Mucosa of gallbladder (tissue), 1 donor: ENCODE measurements around the gene DDX1. TPM values are rescaled to one million over a fixed set of nuclear protein-coding genes. Genes with fewer than 3 reads are reported as not detected.
A peak's percentile ranks its signal among the peaks of the same experiment; 100 is the strongest.

Experiments
- DNase-seq: peaks from one replicate; pipeline ENCODE4 v3.0.0-alpha.2; 2020; ENCODE audit warnings: low spot score
- total RNA-seq: library from RNA; stranded (reverse); gene quantifications from one replicate; pipeline ENCODE4 v1.2.1, GENCODE V29; 2021
- donor health status: DM: no; HTN: no; CAD: no.

The DDX1 gene
- total RNA-seq, 1 donor from 2014 or later, result 69.1 TPM

DNA sequence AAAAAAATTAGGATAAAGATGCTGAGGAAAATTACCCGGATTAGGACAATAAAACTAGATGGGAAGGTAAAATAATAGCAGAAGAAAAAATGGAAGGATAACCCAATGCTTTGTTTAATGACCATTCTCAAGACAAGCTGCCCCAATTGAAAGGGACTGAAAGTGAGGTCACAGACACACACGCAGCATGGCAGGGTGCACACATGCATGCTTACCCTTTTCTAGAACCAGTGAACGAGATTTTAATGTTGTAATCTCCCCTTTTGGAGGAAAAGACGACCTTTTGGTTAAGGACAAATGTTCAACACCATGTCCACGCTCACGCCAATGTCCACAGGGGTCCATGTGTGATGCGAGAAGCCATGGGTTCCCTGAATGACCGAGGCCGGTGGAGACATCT is 70.9 kb downstream of the DDX1 start:
- no peak for DNase-seq

DNA sequence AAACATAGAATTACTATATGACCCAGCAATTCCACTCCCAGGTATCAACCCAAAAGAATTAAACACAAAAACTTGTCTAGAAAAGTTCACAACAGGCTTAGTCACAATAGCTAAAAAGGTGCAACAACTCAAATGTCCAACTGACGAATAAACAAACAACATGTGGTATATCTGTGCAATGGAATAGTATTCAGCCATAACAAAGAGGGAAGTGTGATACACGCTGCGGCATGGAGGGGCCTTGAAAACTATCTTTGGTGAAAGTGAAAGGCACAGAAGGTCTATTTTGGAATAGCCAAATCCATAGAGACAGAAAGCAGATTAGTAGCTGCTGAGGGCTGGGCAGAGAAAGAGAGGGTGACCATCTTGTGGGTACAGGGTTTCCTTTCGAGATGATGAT is 72.1 kb downstream of the DDX1 start:
- no peak for DNase-seq

DNA sequence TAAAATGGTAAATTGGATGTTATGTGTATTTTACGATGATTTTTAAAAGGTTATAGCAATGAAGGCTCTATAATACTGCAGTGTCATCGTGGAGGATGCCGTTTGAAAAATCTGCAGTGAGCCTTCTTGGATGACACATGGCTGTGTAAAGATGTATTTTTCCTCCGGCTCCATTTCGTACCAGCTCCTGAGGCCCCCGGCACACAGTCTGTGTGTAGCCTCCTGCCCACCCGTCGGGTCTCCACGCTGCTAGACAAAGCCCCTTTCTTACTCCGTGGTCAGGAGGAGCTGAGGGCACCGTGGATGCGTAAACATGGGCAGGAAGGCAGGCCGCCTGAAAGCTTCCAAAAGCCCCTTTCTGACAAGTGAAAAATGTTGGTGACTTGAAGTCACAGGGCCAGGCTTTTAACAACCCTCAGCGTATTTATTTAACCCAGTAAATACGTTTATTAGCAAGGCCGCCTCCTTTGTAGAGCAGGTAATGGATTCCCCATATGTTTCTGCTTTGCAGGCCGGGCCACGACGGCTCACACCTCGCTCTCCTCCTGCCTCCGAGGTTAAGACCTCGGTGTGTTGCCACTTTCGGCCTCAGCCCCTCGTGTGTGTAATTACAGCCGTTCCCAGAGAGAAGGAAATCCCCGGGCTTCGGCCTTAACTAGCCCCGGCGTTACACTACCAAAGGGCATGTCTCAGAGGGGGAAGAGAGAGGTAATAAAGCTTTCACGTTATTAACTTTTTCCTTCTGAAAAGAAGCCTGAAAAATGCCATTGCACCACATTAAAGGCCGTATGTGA is 72.8 kb downstream of the DDX1 start:
- DNase-seq, result no peak

DNA sequence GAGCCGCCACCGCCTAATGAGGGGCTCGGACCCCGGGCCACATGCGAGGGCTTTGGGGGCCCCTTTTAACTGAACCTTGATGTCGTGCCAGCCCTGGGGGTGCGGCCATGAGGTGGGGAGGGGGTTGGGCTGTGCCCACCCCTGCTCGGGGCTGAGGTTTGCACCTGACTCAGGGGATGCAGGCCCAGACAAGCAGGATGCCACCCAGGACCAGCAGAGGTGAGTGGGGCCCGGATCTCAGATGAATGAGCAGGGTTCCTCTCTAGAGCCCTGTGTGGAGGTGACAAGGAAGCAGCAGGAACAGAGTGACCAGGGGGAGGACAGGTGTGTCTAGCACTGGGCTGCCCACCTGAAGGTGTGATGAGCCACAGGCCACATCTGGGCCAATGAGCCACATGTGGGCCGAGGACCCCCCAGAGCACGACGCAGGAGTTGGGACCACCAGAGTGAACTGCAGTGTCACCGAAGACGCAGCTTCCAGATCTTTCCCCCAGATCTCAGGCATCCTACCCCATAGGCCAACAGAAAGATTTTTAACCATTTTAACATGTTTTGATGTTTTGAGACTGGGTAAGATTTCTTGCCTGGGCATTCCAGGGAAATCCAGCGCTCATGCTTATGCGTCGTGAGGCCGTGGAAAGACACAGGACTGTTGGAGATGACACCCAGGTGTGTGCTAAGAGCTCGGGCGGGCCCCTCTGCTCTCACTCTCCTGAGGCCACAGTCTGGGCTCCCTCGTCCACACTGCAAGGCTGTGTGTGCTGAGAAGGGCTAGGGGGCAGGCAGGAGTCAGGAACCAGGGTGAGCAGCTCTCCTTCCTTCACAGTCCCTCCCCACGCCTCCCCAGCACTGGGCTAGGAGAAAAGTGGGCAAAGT is 73.6 kb downstream of the DDX1 start:
- no peak for DNase-seq

DNA sequence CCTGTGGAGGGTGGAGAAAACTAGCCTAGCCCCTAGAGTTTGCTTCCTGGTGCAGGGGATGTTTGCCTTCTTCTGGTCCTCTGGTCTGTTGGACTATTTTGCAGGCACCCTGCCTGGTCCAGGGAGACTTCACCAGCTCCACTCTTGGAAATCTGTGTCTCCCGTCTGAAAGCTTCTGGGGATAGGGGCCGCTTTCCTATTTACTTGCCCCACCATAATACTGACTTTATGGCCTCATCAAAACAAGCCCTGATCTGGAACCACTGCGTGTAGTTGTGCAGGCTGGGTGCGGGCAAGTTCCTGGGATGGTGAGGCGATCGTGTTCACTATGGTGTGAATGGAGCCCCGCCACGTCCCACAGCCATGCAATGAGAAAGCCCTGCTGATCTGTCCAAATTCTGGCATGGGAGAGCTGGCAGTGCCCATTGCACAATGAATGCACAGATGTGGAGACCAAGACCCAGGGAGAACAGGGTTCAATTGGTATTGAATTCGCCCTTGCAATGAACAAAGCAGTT is 74.3 kb downstream of the DDX1 start:
- DNase-seq, result no peak

DNA sequence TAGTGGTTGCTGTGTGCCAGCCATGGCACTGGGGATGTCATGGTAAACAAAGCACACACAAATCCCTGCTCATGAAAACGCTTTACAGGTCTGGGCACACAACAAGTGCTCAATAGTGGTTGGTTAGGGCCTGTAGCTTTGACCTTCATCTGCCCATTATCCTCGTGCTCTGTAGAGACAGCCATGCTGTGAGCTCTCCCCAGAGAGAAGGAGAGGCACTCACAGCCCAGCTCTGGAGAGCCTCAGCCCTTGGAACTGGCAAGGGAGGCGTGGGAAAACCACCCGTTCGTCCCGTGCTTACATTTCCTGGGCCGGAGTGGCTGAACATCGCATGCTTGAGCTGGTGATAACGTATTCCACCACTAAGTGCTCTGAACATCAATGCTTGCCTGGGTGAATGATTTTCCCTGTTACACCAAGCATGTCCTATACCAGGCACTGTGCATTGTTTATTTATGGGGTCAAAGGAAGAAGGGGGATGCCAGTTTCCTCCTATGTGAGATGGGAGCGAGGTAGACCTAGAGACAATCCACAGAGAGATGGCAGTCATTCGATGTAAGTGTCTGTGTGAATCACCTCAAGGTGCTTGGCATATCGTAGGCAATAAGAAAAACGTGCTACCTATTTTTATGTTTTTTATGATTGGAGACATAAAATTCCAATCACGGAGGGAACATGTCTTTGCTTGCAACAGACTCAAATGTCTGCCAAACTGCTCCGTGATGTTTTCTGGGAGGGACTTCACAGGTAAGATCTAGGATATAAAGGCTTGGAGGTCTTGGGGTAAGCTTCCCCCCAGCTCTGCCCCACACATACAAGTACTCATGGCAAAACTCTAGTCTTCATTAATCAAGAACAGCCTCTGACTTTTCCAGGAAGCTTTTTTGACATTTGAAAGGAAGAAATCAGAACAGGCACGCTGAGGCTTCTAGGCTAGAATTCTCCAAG is 75.5 kb downstream of the DDX1 start:
- DNase-seq, result no peak

DNA sequence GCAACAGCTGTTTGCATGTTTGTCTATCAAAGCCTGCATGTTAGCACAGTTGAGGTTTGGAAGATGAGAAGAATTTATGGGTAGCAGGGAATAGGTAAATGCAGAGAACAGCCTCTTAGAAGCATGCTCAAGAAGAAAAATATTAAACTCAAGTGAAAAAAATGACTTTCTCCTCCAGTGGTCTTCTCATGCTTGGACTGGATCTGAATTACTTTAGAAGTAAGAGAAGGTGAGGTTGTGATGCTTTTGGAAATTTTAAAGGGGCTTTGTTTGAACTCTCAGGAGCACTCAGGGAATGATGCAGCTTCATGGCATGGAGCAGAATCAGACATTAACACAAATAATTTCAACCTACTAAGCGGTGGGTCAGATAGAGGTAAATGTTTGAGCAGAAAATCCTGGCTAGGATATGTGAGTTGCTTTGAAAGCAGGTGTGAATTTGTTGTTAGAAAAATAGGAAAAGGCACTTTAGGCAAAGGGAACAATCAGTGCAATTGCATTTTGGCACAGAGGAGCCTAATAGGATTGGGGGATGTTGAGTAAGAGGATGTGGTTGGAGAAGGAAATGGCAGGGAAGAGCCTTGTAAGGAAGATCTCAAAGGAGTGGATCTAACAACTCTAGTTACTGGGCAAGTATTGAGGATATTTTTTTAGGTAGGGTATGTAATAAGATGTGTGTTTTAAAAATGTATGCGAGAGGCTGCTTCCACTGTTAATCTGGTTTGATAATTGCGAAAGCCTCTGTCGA is 76.3 kb downstream of the DDX1 start:
- DNase-seq, result no peak

DNA sequence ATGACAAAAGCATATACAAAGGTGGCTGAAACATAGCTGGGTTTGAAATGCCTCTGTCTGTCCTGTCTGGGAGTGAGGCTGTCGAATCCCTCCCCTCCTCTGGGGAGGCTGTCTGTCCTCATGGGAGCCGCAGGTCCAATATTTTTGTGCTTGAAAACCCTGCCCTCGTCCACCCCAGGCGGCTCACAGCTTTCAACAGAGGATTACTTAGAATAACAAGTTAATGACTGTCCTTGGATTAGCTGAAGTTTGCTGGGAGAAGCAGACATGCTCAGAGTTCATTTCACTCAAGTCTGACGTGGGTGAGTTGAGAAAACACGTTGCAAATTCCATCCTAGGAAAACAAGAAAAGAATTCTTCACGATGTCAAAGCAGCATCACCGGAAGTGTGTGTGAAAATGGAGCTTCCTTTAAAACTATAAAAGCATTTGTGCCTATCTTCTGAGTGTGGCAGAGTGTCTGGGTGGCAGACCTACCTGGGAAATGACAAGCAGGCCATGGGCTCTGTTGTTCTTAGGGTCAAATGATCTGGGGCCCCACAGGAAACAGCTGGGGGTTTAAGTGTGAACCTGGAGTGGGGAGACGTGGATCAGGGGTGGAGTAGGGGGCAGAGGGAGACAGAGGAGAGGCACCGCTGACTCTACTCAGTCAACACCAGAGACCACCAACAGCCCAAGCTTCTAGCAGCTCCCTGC is 77.1 kb downstream of the DDX1 start:
- DNase-seq, result no peak

DNA sequence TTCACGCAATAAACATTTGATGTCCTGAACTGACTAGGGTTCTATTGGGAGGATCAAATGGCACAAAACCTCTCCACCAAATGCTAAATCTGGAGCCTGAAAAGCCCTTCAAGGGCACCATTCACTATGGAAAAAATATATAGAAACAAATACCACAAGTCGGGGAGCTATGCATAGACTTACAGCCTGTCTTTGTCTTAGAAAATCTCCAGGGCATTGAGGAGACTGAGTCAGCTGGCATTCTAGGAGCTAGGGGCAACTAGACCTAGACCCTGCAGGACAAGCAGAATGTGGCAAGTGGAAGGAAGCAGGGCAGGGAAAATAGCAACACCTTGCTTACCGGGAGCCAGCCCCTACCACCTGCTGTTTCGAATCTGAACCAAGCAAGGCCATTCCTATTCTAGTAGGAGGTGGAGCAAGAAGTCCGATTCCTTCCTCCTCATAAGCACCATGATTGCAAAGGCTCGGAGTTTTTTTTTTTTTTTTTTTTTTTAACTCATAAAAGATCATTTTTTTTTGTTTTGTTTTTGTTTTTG is 77.8 kb downstream of the DDX1 start:
- DNase-seq, result no peak

DNA sequence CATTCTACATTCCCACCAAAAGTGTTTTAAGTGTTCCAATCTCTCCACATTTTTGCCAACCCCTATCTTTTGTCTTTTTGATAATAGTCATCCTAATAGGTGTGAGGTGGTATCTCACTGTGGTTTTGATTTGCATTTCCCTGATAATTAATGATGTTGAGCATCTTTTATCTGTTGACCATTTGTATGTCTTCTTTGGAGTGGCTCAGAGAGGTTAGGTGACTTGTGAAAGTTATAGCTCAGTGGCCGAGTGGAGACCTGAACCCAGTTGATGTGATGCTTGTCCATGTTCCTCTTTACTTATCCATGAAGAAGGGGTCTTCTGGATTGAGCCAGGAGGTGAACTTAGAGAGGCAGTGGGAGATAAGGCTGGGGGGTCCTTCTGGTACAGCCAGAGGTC is 78.8 kb downstream of the DDX1 start:
- no peak for DNase-seq

DNA sequence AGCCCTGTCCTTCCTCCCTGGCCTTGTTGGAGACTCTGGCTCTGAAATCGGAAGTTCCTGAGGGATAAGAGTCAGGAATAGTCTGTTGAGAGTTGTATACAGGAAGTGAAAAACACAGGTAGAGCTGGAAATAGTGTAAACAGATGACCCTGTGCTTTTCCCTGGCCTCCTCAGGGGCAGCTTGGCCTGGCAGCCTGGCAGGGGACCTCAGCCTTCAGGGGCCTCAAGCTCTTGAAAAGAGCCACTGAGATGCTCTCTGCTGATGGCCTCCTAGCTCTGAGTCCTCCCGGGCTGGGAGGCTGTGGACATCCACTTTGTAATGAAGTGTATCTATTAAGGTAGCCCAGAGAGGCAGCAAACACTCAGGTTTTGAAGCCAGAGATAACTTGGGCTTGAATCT is 79.3 kb downstream of the DDX1 start:
- DNase-seq, result no peak

DNA sequence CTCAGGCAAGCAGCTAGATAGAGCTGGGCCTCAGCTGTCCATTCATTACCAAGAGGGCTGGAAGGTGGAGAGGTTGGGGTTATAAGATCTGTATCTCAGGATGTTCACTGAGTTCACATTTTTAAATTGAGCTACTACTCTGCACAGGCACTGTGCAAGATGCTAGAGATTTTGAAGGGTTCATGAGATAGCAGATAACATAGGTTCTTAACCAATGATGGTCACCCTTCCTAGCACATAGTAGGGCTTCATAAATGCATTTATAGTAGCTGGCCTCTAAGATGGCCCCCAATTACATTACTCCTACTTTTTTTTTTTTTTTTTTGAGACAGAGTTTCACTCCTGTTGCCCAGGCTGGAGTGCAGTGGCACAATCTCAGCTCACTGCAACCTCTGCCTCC is 79.7 kb downstream of the DDX1 start:
- DNase-seq, result no peak

DNA sequence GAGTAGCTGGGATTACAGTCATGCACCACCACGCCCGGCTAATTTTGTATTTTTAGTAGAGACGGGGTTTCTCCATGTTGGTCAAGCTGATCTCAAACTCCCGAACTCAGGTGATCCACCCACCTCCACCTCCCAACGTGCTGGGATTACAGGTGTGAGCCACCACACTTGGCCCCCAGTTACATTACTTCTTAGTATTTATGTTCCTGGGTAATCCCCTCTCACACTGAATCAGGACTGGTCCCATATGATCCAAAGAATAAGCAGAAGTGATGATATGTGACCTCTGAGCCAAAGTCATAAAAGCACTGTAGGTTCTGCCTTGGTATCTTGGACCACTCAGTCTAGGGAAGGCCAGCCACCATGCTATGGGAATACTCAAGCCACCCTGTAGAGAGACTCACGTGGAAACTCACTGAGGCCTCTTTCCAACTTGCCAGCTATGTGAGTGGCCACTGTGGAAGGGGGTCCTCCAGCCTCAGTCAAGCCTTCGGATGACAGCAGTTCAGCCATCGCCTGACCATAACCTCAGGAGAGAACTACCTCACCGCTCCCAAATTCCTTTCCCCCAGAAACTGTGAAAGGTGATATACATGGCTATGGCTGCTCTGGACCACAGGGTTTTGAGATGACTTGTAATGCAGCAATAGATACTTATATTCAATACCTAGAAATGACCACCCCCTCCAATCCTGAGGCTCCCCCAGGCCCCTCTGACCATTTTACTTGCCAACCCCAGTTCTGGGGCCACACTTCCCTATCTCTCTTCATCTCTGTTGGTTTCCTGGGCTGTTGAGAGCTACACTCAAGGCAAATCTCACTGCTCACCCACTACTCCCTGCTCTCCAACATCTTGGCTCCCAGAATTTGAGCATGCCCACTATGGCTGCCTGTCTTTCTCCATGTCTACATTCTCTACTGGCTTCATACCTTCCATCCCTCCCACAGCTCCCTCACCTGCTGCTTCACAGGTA is 80.5 kb downstream of the DDX1 start:
- no peak for DNase-seq

DNA sequence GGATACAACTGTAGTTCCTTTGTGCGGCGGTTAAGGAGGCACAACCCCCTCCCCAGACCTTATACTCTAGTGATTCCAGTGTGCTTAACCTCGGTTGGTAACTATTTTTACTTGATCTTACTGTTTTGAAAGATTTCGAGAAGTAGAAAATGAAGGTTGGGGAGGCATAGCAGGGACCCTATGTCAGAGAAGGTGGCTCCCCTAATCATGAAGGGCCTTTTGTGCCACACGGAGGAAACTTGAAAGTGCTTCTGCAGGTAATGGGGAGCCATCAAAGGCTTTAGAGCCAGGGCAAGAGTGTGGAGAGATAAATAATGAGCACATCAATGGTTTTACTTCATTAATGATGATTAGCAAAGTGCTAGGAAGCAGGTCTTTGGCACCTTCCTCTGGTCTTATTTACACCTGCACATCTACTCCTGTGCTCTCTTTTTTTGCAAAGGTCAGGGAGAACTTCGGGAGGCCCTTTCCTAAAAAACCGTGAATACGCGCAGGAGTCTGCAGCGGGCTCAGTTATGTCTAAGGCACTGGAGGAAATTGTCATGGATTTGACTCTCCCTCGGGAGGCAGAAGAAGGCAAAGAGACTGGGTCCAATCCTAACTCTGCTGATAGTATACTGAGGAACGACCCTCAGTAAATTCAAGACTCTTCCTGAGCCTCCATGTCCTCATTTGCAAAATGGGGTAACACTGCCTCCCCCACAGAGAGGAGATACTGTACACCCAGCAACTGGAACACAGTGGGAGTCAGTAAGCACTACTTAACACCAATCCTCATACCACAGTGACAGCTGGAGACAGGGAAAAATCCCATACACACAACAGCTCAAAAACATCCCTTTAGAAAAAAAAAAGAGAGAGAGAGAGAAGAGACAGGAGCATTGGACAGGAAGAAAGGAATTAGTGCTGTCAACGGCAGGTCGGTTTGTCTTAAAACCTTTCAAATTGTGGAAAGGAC is 81.6 kb downstream of the DDX1 start:
- no peak for DNase-seq

DNA sequence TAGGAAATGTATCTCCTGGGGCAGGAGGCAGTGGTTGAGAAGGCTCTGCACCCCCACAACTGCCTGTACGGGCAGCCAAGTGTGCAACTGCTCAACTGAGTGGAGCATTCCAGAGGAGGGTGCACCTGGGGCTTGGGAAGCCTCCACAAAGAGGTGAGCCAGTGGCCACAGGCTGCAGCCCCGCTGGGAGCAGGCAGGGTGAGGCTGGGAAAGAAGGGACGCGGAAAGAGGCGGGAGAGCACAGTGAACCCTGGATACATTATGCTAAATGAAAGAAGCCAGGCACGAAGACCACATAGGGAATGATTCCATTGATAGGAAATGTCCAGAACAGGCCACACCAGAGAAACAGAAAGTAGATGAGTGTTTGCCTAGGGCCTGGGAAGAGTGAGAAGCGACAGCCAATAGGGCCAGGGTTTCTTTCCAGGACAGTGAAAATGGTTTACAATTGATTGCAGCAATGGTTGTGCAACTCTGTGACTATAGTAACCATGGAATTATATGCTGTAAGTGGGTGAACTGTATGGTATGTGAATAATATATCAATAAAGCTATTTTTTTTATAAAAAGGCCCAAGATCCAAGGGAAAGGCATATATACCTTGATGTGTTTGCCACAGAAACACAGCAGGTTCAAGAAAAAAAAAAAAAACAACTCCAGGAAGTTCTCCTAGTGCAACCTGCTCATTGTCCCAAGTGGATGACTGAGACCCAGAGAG is 82.4 kb downstream of the DDX1 start:
- no peak for DNase-seq

DNA sequence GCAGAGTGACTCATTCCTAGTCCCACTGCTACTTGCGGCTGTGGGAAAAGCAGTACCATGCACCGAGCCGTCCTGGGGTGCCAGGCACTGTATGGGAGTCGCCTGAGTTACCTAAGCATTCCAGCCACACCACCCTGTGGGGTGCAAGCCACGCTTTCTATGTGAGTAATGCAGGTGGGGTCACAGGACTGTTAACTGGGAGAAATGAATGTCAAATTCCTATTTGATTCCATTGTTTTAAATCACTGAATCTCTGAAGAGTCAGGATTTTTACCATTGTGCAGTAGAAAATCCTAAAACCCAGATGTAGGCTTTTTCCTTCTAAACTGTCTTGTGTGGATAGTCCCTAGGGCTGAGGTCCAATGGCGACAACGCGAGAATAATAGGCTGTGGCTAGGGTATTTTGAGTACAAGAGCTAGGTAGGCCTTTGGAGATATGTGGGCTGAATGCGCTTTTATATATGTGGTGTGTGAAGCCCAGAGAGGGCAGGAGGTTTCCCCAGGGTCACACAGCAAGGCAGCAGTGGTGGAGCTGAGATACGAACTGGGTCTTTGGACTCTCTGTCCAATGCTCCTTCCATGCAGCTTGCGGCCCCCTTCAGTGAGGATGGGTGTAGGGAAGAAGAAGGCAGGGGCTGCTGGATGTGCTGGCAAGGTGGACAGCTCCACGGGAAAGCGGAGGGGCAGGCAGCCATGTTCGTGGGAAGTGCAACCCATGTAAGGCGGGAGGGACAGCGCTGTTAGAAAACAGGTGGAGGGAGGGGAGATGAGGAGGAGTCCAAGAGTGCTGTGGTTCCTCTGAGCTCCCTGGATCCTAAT is 83.2 kb downstream of the DDX1 start:
- peak; percentile 83 for DNase-seq
